ENCODE measurements around the gene PTPRR.

DNA sequence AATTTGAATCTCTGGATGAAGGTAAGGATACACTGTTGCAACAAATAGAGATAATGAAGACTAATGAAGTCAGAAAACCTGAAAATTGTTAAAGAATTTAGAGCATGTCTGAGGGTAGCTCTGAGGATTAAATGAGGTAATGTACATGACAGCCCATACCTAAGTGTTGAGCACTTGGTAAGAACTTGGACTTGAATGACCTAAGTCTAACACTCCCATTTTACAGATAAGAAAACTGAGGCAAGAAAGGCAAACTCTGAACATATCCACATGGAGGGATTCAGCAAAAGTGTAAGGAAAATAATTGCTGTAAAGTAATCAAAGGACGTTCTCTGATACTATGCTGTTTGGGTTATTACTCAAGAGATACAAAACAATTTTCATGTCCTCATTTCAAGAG lies 312.4 kb downstream of the PTPRR start:
- TF ChIP-seq ZNF274 (IDR thresholded peaks at IDR 0.05; ENCODE audit: low read depth, low read length) (no peak), YY1 (IDR thresholded peaks at IDR 0.05; ENCODE audit: insufficient read depth, insufficient read length) (no peak), SUZ12 (IDR thresholded peaks at IDR 0.05; ENCODE audit: extremely low read depth, insufficient read depth, insufficient read length) (no peak)

Measured in NT2/D1 (cell line).